SK-N-SH treated with all-trans-retinoic acid at 6 μM for 48 hours (cell line): Measurements from ENCODE around the gene AACS.

Experiments
- ATAC-seq: fragments of 200-7000 bp; cut with Tn5 transposase; 3 replicates; pipeline ENCODE4 v1.9.1; 2020; ENCODE audit warnings: mild to moderate bottlenecking, moderate library complexity
- ARNTL ChIP-seq: fragments of 450-650 bp; formaldehyde crosslinking; IDR thresholded peaks from 2 replicates; pipeline ENCODE4 v1.5.0; 2020; ENCODE audit warnings: low read depth, mild to moderate bottlenecking, moderate library complexity, borderline replicate concordance
- BACH2 ChIP-seq: fragments of 250-450 bp; sonication (Bioruptor Pico); IDR thresholded peaks from 2 replicates; pipeline ENCODE4 v1.9.0; 2021; ENCODE audit warnings: mild to moderate bottlenecking, borderline replicate concordance
- CSDC2 ChIP-seq: fragments of 250-450 bp; sonication (Bioruptor Pico); IDR thresholded peaks from 2 replicates; pipeline ENCODE4 v1.5.0; 2020; ENCODE audit warnings: mild to moderate bottlenecking, moderate library complexity
- CSRNP3 ChIP-seq: fragments of 250-450 bp; sonication (Bioruptor Pico); IDR thresholded peaks from 2 replicates; pipeline ENCODE4 v1.5.1; 2021; ENCODE audit warnings: mild to moderate bottlenecking, moderate library complexity
- ESRRG ChIP-seq: fragments of 250-450 bp; sonication (Bioruptor Pico); IDR thresholded peaks from 2 replicates; pipeline ENCODE4 v1.6.1; 2021; ENCODE audit warnings: mild to moderate bottlenecking
- GLIS3 ChIP-seq: fragments of 250-450 bp; sonication (Bioruptor Pico); IDR thresholded peaks from 2 replicates; pipeline ENCODE4 v1.5.0; 2020; ENCODE audit warnings: mild to moderate bottlenecking, moderate library complexity
- ISL1 ChIP-seq: fragments of 250-450 bp; sonication (Bioruptor Pico); IDR thresholded peaks from 2 replicates; pipeline ENCODE4 v2.1.2; 2022; ENCODE audit warnings: mild to moderate bottlenecking, moderate library complexity
- OSR1 ChIP-seq: fragments of 250-450 bp; sonication (Bioruptor Pico); IDR thresholded peaks from 2 replicates; pipeline ENCODE4 v1.8.0; 2022; ENCODE audit warnings: moderate library complexity, mild to moderate bottlenecking, inconsistent platforms
- PATZ1 ChIP-seq: fragments of 250-450 bp; sonication (Bioruptor Pico); IDR thresholded peaks from 2 replicates; pipeline ENCODE4 v1.8.0; 2020; ENCODE audit warnings: mild to moderate bottlenecking, moderate library complexity, borderline replicate concordance
- RARB ChIP-seq: fragments of 250-450 bp; sonication (Bioruptor Pico); IDR thresholded peaks from 2 replicates; pipeline ENCODE4 v1.8.0; 2021; ENCODE audit warnings: mild to moderate bottlenecking, moderate library complexity
- SNAI2 ChIP-seq: fragments of 250-450 bp; sonication (Bioruptor Pico); IDR thresholded peaks from 2 replicates; pipeline ENCODE4 v1.5.0; 2020; ENCODE audit warnings: mild to moderate bottlenecking, moderate library complexity
- TCF4 ChIP-seq: fragments of 250-450 bp; sonication (Bioruptor Pico); IDR thresholded peaks from 2 replicates; pipeline ENCODE4 v1.8.0; 2021; ENCODE audit warnings: mild to moderate bottlenecking, moderate library complexity, borderline replicate concordance
- TOX ChIP-seq: fragments of 250-450 bp; sonication (Bioruptor Pico); IDR thresholded peaks from 2 replicates; pipeline ENCODE4 v1.8.0; 2021; ENCODE audit warnings: mild to moderate bottlenecking, moderate library complexity, borderline replicate concordance
- ZC3H10 ChIP-seq: fragments of 250-450 bp; sonication (Bioruptor Pico); IDR thresholded peaks from 2 replicates; pipeline ENCODE4 v1.5.1; 2021; ENCODE audit warnings: mild to moderate bottlenecking, moderate library complexity
- ZFP3 ChIP-seq: fragments of 250-450 bp; sonication (Bioruptor Pico); IDR thresholded peaks from 2 replicates; pipeline ENCODE4 v1.5.0; 2020; ENCODE audit warnings: mild to moderate bottlenecking, moderate library complexity
- ZFP30 ChIP-seq: fragments of 450-650 bp; formaldehyde crosslinking; IDR thresholded peaks from 2 replicates; pipeline ENCODE4 v1.5.0; 2022; ENCODE audit warnings: mild to moderate bottlenecking, moderate library complexity
- ZNF565 ChIP-seq: fragments of 450-650 bp; formaldehyde crosslinking; conservative IDR thresholded peaks from 2 replicates; pipeline ENCODE4 v1.5.0; 2020; ENCODE audit warnings: low read depth, mild to moderate bottlenecking, moderate library complexity
- ZNF70 ChIP-seq: fragments of 450-650 bp; formaldehyde crosslinking; IDR thresholded peaks from 2 replicates; pipeline ENCODE4 v1.5.0; 2020; ENCODE audit warnings: mild to moderate bottlenecking, moderate library complexity
- ZNF8 ChIP-seq: fragments of 450-650 bp; formaldehyde crosslinking; IDR thresholded peaks from 2 replicates; pipeline ENCODE4 v1.5.0; 2020; ENCODE audit warnings: mild to moderate bottlenecking, moderate library complexity
- TF ChIP-seq, protein P1 (sequence below): fragments of 250-450 bp; sonication (Bioruptor Pico); IDR thresholded peaks from 2 replicates; pipeline ENCODE4 v1.8.0; 2021; ENCODE audit warnings: low read depth, mild to moderate bottlenecking, moderate library complexity, borderline replicate concordance
- TF ChIP-seq, protein P2 (sequence below): fragments of 250-450 bp; sonication (Bioruptor Pico); IDR thresholded peaks from 2 replicates; pipeline ENCODE4 v1.5.0; 2020; ENCODE audit warnings: mild to moderate bottlenecking, moderate library complexity
- TF ChIP-seq, protein P3 (sequence below): fragments of 250-450 bp; sonication (Bioruptor Pico); IDR thresholded peaks from 2 replicates; pipeline ENCODE4 v1.5.1; 2020; ENCODE audit warnings: low read depth, mild to moderate bottlenecking, moderate library complexity

Gene AACS

DNA sequence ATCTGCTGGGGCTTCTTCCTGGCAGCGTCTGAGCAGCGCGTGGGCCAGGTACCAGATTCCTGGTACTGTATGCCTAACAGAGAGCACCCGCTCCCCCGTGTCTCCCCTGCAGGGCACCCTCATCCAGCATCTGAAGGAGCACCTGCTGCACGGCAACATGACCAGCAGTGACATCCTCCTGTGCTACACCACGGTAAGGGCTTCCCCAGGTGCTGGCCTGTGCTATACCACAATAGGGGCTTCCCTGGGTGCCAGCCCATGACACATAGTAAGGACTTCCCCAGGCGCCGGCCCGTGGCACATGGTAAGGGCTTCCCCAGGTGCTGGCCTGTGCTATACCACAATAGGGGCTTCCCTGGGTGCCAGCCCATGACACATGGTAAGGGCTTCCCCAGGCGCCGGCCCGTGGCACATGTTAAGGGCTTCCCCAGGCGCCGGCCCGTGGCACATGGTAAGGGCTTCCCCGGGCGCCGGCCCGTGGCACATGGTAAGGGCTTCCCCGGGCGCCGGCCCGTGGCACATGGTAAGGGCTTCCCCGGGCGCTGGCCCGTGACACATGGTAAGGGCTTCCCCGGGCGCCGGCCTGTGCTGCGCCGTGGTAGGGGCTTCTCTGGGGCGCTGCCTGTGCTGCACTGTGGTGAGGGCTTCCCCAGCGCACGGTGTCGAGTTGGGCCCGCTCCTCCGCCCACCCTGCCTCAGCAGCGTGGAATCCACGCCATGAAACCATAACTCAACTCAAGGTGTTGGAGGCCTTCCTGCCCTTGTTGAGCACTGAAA is 49.3 kb downstream of the AACS start:
- TF ChIP-seq ZFP3 (CRISPR knock-in tag): no peak
- TF ChIP-seq, protein P1, sequence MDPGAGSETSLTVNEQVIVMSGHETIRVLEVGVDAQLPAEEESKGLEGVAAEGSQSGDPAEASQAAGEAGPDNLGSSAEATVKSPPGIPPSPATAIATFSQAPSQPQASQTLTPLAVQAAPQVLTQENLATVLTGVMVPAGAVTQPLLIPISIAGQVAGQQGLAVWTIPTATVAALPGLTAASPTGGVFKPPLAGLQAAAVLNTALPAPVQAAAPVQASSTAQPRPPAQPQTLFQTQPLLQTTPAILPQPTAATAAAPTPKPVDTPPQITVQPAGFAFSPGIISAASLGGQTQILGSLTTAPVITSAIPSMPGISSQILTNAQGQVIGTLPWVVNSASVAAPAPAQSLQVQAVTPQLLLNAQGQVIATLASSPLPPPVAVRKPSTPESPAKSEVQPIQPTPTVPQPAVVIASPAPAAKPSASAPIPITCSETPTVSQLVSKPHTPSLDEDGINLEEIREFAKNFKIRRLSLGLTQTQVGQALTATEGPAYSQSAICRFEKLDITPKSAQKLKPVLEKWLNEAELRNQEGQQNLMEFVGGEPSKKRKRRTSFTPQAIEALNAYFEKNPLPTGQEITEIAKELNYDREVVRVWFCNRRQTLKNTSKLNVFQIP (CRISPR knock-in tag): no peak
- TF ChIP-seq SNAI2: no peak
- TF ChIP-seq ZNF565 (CRISPR knock-in tag): no peak
- TF ChIP-seq RARB (CRISPR knock-in tag): no peak
- no peak for TF ChIP-seq TOX (CRISPR knock-in tag)
- TF ChIP-seq CSRNP3 (CRISPR knock-in tag): no peak
- no peak for TF ChIP-seq ESRRG (CRISPR knock-in tag)
- no peak for TF ChIP-seq ISL1 (CRISPR knock-in tag)
- TF ChIP-seq, protein P2, sequence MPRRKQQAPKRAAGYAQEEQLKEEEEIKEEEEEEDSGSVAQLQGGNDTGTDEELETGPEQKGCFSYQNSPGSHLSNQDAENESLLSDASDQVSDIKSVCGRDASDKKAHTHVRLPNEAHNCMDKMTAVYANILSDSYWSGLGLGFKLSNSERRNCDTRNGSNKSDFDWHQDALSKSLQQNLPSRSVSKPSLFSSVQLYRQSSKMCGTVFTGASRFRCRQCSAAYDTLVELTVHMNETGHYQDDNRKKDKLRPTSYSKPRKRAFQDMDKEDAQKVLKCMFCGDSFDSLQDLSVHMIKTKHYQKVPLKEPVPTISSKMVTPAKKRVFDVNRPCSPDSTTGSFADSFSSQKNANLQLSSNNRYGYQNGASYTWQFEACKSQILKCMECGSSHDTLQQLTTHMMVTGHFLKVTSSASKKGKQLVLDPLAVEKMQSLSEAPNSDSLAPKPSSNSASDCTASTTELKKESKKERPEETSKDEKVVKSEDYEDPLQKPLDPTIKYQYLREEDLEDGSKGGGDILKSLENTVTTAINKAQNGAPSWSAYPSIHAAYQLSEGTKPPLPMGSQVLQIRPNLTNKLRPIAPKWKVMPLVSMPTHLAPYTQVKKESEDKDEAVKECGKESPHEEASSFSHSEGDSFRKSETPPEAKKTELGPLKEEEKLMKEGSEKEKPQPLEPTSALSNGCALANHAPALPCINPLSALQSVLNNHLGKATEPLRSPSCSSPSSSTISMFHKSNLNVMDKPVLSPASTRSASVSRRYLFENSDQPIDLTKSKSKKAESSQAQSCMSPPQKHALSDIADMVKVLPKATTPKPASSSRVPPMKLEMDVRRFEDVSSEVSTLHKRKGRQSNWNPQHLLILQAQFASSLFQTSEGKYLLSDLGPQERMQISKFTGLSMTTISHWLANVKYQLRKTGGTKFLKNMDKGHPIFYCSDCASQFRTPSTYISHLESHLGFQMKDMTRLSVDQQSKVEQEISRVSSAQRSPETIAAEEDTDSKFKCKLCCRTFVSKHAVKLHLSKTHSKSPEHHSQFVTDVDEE (CRISPR knock-in tag): no peak
- no peak for TF ChIP-seq BACH2 (CRISPR knock-in tag)
- TF ChIP-seq ARNTL (CRISPR knock-in tag): no peak
- TF ChIP-seq TCF4 (CRISPR knock-in tag): no peak
- no peak for TF ChIP-seq GLIS3 (CRISPR knock-in tag)
- no peak for TF ChIP-seq ZFP30 (CRISPR knock-in tag)
- ATAC-seq: no peak

DNA sequence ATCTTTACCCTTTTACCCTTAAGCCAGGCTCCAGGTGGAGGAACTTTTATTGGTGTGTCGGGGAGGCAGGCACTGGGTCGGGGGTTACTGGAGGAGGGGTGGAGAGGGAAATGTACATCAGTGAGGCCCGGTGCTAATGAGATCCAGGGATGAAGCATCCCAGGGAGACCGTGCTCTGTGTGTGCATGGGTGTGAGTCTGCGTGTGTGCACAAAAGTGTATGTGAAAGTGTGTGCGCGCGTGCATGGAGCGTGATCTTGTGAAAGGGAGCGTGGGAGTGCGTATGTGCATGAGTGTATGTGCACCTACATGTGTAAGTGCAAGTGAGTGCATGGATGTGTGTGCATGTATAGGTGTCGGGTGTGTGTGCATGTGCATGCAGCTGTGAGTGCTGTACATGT is 55.3 kb downstream of the AACS start:
- no peak for ATAC-seq
- TF ChIP-seq ARNTL (CRISPR knock-in tag) (no peak), ZNF8 (CRISPR knock-in tag) (no peak), ZNF70 (CRISPR knock-in tag) (no peak), PATZ1 (CRISPR knock-in tag) (no peak), ISL1 (CRISPR knock-in tag) (no peak), TCF4 (CRISPR knock-in tag) (no peak), OSR1 (no peak), ZNF565 (CRISPR knock-in tag) (no peak), ZFP30 (CRISPR knock-in tag) (no peak), BACH2 (CRISPR knock-in tag) (no peak), ZFP3 (CRISPR knock-in tag) (no peak), ZC3H10 (CRISPR knock-in tag) (no peak), CSDC2 (CRISPR knock-in tag) (no peak)
- TF ChIP-seq, protein P3, sequence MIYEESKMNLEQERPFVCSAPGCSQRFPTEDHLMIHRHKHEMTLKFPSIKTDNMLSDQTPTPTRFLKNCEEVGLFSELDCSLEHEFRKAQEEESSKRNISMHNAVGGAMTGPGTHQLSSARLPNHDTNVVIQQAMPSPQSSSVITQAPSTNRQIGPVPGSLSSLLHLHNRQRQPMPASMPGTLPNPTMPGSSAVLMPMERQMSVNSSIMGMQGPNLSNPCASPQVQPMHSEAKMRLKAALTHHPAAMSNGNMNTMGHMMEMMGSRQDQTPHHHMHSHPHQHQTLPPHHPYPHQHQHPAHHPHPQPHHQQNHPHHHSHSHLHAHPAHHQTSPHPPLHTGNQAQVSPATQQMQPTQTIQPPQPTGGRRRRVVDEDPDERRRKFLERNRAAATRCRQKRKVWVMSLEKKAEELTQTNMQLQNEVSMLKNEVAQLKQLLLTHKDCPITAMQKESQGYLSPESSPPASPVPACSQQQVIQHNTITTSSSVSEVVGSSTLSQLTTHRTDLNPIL: no peak
- TF ChIP-seq, protein P1 (CRISPR knock-in tag): no peak
